ENCODE data around the gene LRRFIP1. TPM values are rescaled to one million over a fixed set of nuclear protein-coding genes. Genes with fewer than 3 reads are reported as not detected.

LRRFIP1 gene
- total and polyA plus RNA-seq, 2 of the 13 experiments (the other 11 are each of a cell fraction or from before 2014, with no cell fraction given): 15.9 to 40.5 TPM

DNA sequence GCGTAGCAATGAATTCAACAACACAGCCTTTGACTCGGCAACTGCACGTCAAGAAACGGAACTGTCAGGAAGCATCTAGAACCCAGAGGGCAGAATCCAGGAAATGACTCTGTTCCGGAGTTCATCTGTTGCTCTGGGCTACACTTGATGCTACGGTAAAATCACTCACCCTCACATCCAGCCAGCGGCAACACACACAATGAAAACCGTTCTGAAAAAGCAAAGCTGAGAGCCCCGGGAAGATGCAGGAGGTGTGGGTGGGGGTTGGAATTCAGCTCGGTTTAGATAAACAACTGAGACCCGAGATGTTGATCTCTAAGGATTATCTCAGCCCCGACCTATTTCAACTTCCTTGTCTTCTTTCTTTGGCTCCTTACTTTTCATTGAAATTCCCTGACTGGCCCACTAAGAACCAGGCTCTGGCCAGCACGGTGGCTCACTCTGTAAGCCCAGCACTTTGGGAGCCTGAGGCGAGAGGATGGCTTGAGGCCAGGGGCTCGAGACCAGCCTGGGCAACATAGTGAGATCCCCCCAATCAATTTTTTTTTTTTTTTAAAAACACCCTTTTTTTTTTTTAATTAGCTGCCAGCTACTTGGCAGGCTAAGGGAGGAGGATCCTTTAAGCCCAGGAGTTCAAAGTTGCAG lies 23.5 kb upstream of the LRRFIP1 start (continued):
- TF ChIP-seq ZBTB7A (CRISPR knock-in tag; IDR thresholded peaks at IDR 0.05) (no peak), ZNF160 (CRISPR knock-in tag; IDR thresholded peaks at IDR 0.05) (no peak), ATF1 (CRISPR knock-in tag; IDR thresholded peaks at IDR 0.05) (0 out of 2 replicates have a peak, but pooled peaks have one; percentile 35), TFDP2 (CRISPR knock-in tag; IDR thresholded peaks at IDR 0.05) (no peak), KIAA2018 (CRISPR knock-in tag; IDR thresholded peaks at IDR 0.05; ENCODE audit: borderline replicate concordance) (no peak), DPF2 (CRISPR knock-in tag; IDR thresholded peaks at IDR 0.05; ENCODE audit: borderline replicate concordance, low read depth) (no peak), SOX13 (IDR thresholded peaks at IDR 0.05) (no peak), SOX13 (CRISPR knock-in tag; conservative IDR thresholded peaks at IDR 0.05 in 1 of 2, IDR thresholded peaks at IDR 0.05 in 1 of 2) (peak in 1 of 2 experiments; percentile 30; a peak in 2 of 4 replicates), CEBPG (CRISPR knock-in tag; IDR thresholded peaks at IDR 0.05) (0 out of 2 replicates have a peak, but pooled peaks have one; percentile 2)
- TF ChIP-seq, protein P1, sequence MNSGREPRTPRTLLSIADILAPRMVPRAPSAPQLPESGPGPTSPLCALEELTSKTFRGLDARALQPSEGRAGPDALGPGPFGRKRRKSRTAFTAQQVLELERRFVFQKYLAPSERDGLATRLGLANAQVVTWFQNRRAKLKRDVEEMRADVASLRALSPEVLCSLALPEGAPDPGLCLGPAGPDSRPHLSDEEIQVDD (CRISPR knock-in tag; IDR thresholded peaks at IDR 0.05; ENCODE audit: borderline replicate concordance): no peak
- TF ChIP-seq, protein P2, sequence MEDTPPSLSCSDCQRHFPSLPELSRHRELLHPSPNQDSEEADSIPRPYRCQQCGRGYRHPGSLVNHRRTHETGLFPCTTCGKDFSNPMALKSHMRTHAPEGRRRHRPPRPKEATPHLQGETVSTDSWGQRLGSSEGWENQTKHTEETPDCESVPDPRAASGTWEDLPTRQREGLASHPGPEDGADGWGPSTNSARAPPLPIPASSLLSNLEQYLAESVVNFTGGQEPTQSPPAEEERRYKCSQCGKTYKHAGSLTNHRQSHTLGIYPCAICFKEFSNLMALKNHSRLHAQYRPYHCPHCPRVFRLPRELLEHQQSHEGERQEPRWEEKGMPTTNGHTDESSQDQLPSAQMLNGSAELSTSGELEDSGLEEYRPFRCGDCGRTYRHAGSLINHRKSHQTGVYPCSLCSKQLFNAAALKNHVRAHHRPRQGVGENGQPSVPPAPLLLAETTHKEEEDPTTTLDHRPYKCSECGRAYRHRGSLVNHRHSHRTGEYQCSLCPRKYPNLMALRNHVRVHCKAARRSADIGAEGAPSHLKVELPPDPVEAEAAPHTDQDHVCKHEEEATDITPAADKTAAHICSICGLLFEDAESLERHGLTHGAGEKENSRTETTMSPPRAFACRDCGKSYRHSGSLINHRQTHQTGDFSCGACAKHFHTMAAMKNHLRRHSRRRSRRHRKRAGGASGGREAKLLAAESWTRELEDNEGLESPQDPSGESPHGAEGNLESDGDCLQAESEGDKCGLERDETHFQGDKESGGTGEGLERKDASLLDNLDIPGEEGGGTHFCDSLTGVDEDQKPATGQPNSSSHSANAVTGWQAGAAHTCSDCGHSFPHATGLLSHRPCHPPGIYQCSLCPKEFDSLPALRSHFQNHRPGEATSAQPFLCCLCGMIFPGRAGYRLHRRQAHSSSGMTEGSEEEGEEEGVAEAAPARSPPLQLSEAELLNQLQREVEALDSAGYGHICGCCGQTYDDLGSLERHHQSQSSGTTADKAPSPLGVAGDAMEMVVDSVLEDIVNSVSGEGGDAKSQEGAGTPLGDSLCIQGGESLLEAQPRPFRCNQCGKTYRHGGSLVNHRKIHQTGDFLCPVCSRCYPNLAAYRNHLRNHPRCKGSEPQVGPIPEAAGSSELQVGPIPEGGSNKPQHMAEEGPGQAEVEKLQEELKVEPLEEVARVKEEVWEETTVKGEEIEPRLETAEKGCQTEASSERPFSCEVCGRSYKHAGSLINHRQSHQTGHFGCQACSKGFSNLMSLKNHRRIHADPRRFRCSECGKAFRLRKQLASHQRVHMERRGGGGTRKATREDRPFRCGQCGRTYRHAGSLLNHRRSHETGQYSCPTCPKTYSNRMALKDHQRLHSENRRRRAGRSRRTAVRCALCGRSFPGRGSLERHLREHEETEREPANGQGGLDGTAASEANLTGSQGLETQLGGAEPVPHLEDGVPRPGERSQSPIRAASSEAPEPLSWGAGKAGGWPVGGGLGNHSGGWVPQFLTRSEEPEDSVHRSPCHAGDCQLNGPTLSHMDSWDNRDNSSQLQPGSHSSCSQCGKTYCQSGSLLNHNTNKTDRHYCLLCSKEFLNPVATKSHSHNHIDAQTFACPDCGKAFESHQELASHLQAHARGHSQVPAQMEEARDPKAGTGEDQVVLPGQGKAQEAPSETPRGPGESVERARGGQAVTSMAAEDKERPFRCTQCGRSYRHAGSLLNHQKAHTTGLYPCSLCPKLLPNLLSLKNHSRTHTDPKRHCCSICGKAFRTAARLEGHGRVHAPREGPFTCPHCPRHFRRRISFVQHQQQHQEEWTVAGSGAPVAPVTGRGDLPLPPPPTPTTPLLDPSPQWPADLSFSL (CRISPR knock-in tag; IDR thresholded peaks at IDR 0.05): peak; percentile 41; the same call in 1 of the 2 replicates

All from HepG2 (cell line).